Measurements from ENCODE around the gene ZDHHC12. TPM values are rescaled to one million over a fixed set of nuclear protein-coding genes. Genes with fewer than 3 reads are reported as not detected.

The ZDHHC12 gene
- total RNA-seq, 2 experiments from 2014 or later: 50.9 to 53.1 TPM

GRCh38 chr9:128688501-128689292 is 35.2 kb downstream of the ZDHHC12 start, which contains the start of gene SET:
TSS of gene SET (plus strand) at chr9:128689222. CDS start at chr9:128689583, 361 bp downstream.
- H3K27ac Mint-ChIP-seq: peak within 1 kb of the TSS; percentile 91
- DNase-seq: peak; percentile 91
- no peaks in the 10 kb centered on the region for H3K27me3 Mint-ChIP-seq (ENCODE audit: low read depth)
- intact Hi-C loops (cut with micrococcal nuclease): loop anchor here (1.0 to 5.0 kb wide), 8 partner anchors 32 to 918 kb away; partner anchors contain the start of genes DOLK, DYNC2I2, LRRC8A and NUP188
- H3K9me3 Mint-ChIP-seq: no peaks in the 10 kb centered on the region
- CTCF ChIA-PET: interaction anchor here (0.5 kb wide), 1 partner anchor 1458 kb away, joined by 3 read pairs; no protein-coding TSS in a partner anchor
- H3K4me3 Mint-ChIP-seq: peak within 1 kb of the TSS; percentile 78
- H3K36me3 Mint-ChIP-seq (ENCODE audit: low read depth): peaks cover 34% of the 10 kb centered on the region
- peaks cover 61% of the 10 kb centered on the region for H3K4me1 Mint-ChIP-seq (ENCODE audit: low read depth)

GRCh38 chr9:128687453-128687852 is 36.5 kb downstream of the ZDHHC12 start:
- no peaks in the 10 kb centered on the region for H3K9me3 Mint-ChIP-seq
- peak overlapping the region; percentile 15 for H3K4me3 Mint-ChIP-seq
- DNase-seq: no peak
- CTCF ChIA-PET: no interaction called here
- intact Hi-C loops (cut with micrococcal nuclease): loop anchor here (5.0 kb wide), 1 partner anchor 340 kb away; the partner anchor contains the start of gene SH3GLB2
- peaks cover 24% of the 10 kb centered on the region for H3K36me3 Mint-ChIP-seq (ENCODE audit: low read depth)
- no peaks in the 10 kb centered on the region for H3K27me3 Mint-ChIP-seq (ENCODE audit: low read depth)
- peaks cover 60% of the 10 kb centered on the region for H3K4me1 Mint-ChIP-seq (ENCODE audit: low read depth)
- peak overlapping the region; percentile 96 for H3K27ac Mint-ChIP-seq

GRCh38 chr9:128685636-128686489 is 38.1 kb downstream of the ZDHHC12 start:
- Mint-ChIP-seq H3K9me3 (no peaks in the 10 kb centered on the region), H3K4me1 (ENCODE audit: low read depth) (peaks cover 48% of the 10 kb centered on the region), H3K36me3 (ENCODE audit: low read depth) (peaks cover 12% of the 10 kb centered on the region), H3K27me3 (ENCODE audit: low read depth) (no peaks in the 10 kb centered on the region), H3K4me3 (peak overlapping the region; percentile 97), H3K27ac (peak overlapping the region; percentile 96)
- DNase-seq: peak; percentile 70
- CTCF ChIA-PET: interaction anchor here (0.6 to 1.6 kb wide), 4 partner anchors 11 to 155 kb away, joined by 3 to 8 read pairs (median 4); no protein-coding TSS in a partner anchor
- intact Hi-C loops (cut with micrococcal nuclease): loop anchor here (2.0 to 5.0 kb wide), 2 partner anchors 229 to 341 kb away; partner anchors contain the start of genes ODF2 and SH3GLB2

- DNase-seq: peak; percentile 88
- CTCF ChIA-PET: interaction anchor here (1.0 to 1.2 kb wide), 4 partner anchors 9 to 245 kb away, joined by 3 to 6 read pairs (median 5); partner anchors contain the start of gene PKN3
- intact Hi-C loops (cut with micrococcal nuclease): loop anchor here (1.0 to 5.0 kb wide), 4 partner anchors 28 to 343 kb away; partner anchors contain the start of genes DYNC2I2, ODF2, SH3GLB2 and ZDHHC12
- H3K4me3 Mint-ChIP-seq: peak overlapping the region; percentile 97
- H3K27ac Mint-ChIP-seq: peak overlapping the region; percentile 96
- no peaks in the 10 kb centered on the region for H3K9me3 Mint-ChIP-seq
- no peaks in the 10 kb centered on the region for H3K27me3 Mint-ChIP-seq (ENCODE audit: low read depth)
- peaks cover 6% of the 10 kb centered on the region for H3K36me3 Mint-ChIP-seq (ENCODE audit: low read depth)
- H3K4me1 Mint-ChIP-seq (ENCODE audit: low read depth): peaks cover 48% of the 10 kb centered on the region
These were observed 39.4 kb downstream of the ZDHHC12 start for GRCh38 chr9:128684325-128685199.

- CTCF ChIA-PET: interaction anchor here (1.0 to 1.2 kb wide), 4 partner anchors 8 to 245 kb away, joined by 3 to 6 read pairs (median 5); partner anchors contain the start of gene PKN3
- H3K9me3 Mint-ChIP-seq: no peaks in the 10 kb centered on the region
- no peak for DNase-seq
- peaks cover 50% of the 10 kb centered on the region for H3K4me1 Mint-ChIP-seq (ENCODE audit: low read depth)
- intact Hi-C loops (cut with micrococcal nuclease): loop anchor here (1.0 to 2.0 kb wide), 3 partner anchors 28 to 227 kb away; partner anchors contain the start of genes DYNC2I2, ODF2 and ZDHHC12
- peak overlapping the region; percentile 97 for H3K4me3 Mint-ChIP-seq
- peaks cover 6% of the 10 kb centered on the region for H3K36me3 Mint-ChIP-seq (ENCODE audit: low read depth)
- no peaks in the 10 kb centered on the region for H3K27me3 Mint-ChIP-seq (ENCODE audit: low read depth)
- H3K27ac Mint-ChIP-seq: peak overlapping the region; percentile 96
These were observed 39.9 kb downstream of the ZDHHC12 start for GRCh38 chr9:128684065-128684324.

GRCh38 chr9:128683340-128684064 is 40.4 kb downstream of the ZDHHC12 start:
- no peaks in the 10 kb centered on the region for H3K27me3 Mint-ChIP-seq (ENCODE audit: low read depth)
- H3K36me3 Mint-ChIP-seq (ENCODE audit: low read depth): peaks cover 6% of the 10 kb centered on the region
- peak overlapping the region; percentile 96 for H3K27ac Mint-ChIP-seq
- no peaks in the 10 kb centered on the region for H3K9me3 Mint-ChIP-seq
- CTCF ChIA-PET: interaction anchor here (0.6 to 1.2 kb wide), 4 partner anchors 18 to 244 kb away, joined by 3 to 6 read pairs (median 4); partner anchors contain the start of gene PKN3
- peak; percentile 53 for DNase-seq
- peak overlapping the region; percentile 97 for H3K4me3 Mint-ChIP-seq
- intact Hi-C loops (cut with micrococcal nuclease): loop anchor here (1.0 to 2.0 kb wide), 3 partner anchors 27 to 227 kb away; partner anchors contain the start of genes DYNC2I2, ODF2 and ZDHHC12
- H3K4me1 Mint-ChIP-seq (ENCODE audit: low read depth): peaks cover 50% of the 10 kb centered on the region

- Mint-ChIP-seq H3K36me3 (ENCODE audit: low read depth) (peaks cover 2% of the 10 kb centered on the region), H3K27ac (no peak overlapping the region), H3K4me1 (ENCODE audit: low read depth) (peaks cover 1% of the 10 kb centered on the region), H3K27me3 (ENCODE audit: low read depth) (no peaks in the 10 kb centered on the region), H3K4me3 (no peak overlapping the region), H3K9me3 (no peaks in the 10 kb centered on the region)
- CTCF ChIA-PET: no interaction called here
- intact Hi-C loops (cut with micrococcal nuclease): no loop called here
- no peak for DNase-seq
These were observed 46.1 kb downstream of the ZDHHC12 start for GRCh38 chr9:128677794-128678193.

- Mint-ChIP-seq H3K4me3 (no peak overlapping the region), H3K9me3 (no peaks in the 10 kb centered on the region), H3K36me3 (ENCODE audit: low read depth) (peaks cover 2% of the 10 kb centered on the region), H3K4me1 (ENCODE audit: low read depth) (peaks cover 1% of the 10 kb centered on the region), H3K27ac (no peak overlapping the region), H3K27me3 (ENCODE audit: low read depth) (no peaks in the 10 kb centered on the region)
- intact Hi-C loops (cut with micrococcal nuclease): no loop called here
- DNase-seq: no peak
- CTCF ChIA-PET: interaction anchor here (0.7 to 0.9 kb wide), 2 partner anchors 9 to 17 kb away, joined by 3 to 4 read pairs; no protein-coding TSS in a partner anchor
These were observed 48.5 kb downstream of the ZDHHC12 start for GRCh38 chr9:128675382-128675781.

Data from activated naive CD4-positive, alpha-beta T cell treated with anti-CD3 and anti-CD28 coated beads for 36 hours (primary cell).